H1 (cell line): ENCODE measurements around the gene SHC3. TPM values are rescaled to one million over a fixed set of nuclear protein-coding genes. Genes with fewer than 3 reads are reported as not detected.

Experiments used
- CTCF ChIA-PET: fragments of 300-600 bp; sonication (Branson Sonifier 250); formaldehyde crosslinking; loops from one replicate; lab custom pipeline; 2021; ENCODE audit not compliant: partially characterized antibody; lab: Charles Lee
- POLR2A ChIA-PET: fragments of 300-600 bp; sonication (Branson Sonifier 250); formaldehyde crosslinking; loops from one replicate; lab custom pipeline; 2021; ENCODE audit warnings: inconsistent platforms; ENCODE audit not compliant: partially characterized antibody; lab: Charles Lee
- DNase-seq, 2 experiments: peaks; one replicate each; pipeline versions ENCODE4 v3.0.0 to v3.0.0-alpha.2; 2010 to 2022; ENCODE audit warnings: low spot score in 2 of 2, low read depth in 1 of 2, mixed read lengths in 1 of 2
- FAIRE-seq: peaks from 2 replicates; lab custom pipeline; 2011; peaks lifted over from hg19 to GRCh38; lab: Jason Lieb, UNC
- H2AFZ ChIP-seq: 2 replicates; pipeline ENCODE4 v1.8.1; 2012; ENCODE audit warnings: low read length, inconsistent platforms
- H2AK5ac ChIP-seq: 2 replicates; pipeline ENCODE4 v1.6.1; 2013; ENCODE audit warnings: low read depth, low read length
- H2BK120ac ChIP-seq: replicated peaks from 2 replicates; pipeline ENCODE3; 2013; ENCODE audit warnings: low read depth, low read length, inconsistent platforms
- H2BK12ac ChIP-seq: 2 replicates; pipeline ENCODE4 v1.6.1; 2013; ENCODE audit warnings: low read depth, low read length
- H2BK15ac ChIP-seq: 2 replicates; pipeline ENCODE4 v1.6.1; 2013; ENCODE audit warnings: low read length
- H2BK20ac ChIP-seq: 2 replicates; pipeline ENCODE4 v1.6.1; 2013; ENCODE audit warnings: low read length
- H2BK5ac ChIP-seq: 2 replicates; pipeline ENCODE4 v1.6.1; 2013; ENCODE audit warnings: low read depth, low read length
- H3K14ac ChIP-seq: 2 replicates; pipeline ENCODE4 v1.6.1; 2013; ENCODE audit warnings: inconsistent platforms; ENCODE audit not compliant: insufficient read length
- H3K18ac ChIP-seq: 2 replicates; pipeline ENCODE4 v1.6.1; 2013; ENCODE audit warnings: low read length; ENCODE audit errors: extremely low read depth
- H3K23ac ChIP-seq: 2 replicates; pipeline ENCODE4 v1.6.1; 2013; ENCODE audit warnings: inconsistent platforms; ENCODE audit not compliant: insufficient read length
- H3K23me2 ChIP-seq: 2 replicates; pipeline ENCODE4 v1.6.1; 2013; ENCODE audit warnings: low read depth, low read length
- H3K27ac ChIP-seq: 2 replicates; pipeline ENCODE4 v1.6.1; 2011; ENCODE audit warnings: low read depth, low read length, inconsistent platforms
- H3K27me3 ChIP-seq, 4 experiments: replicated peaks in 1 of 4; 1 replicate in 1 of 4; 2 replicates in 3 of 4; pipeline versions ENCODE4 v1.6.1 to v1.8.1; 2011 to 2013; ENCODE audit warnings: low read length in 3 of 4, mild to moderate bottlenecking in 3 of 4, inconsistent platforms in 2 of 4, mixed read lengths in 2 of 4, moderate library complexity in 1 of 4; ENCODE audit not compliant: control insufficient read depth in 3 of 4, insufficient read depth in 3 of 4; ENCODE audit errors: extremely low read depth in 1 of 4
- H3K36me3 ChIP-seq, 4 experiments: 2 replicates each; pipeline versions ENCODE4 v1.6.1 to v1.8.1; 2011 to 2013; ENCODE audit warnings: mild to moderate bottlenecking in 4 of 4, low read length in 3 of 4, moderate library complexity in 2 of 4, control low read depth in 1 of 4, inconsistent platforms in 1 of 4; ENCODE audit not compliant: insufficient read depth in 4 of 4, control insufficient read depth in 2 of 4
- H3K4ac ChIP-seq: replicated peaks from 2 replicates; pipeline ENCODE3; 2013; ENCODE audit warnings: low read length, low read depth, mixed read lengths, inconsistent platforms; ENCODE audit not compliant: insufficient read length
- H3K4me1 ChIP-seq, 4 experiments: replicated peaks in 1 of 4; 1 replicate in 1 of 4; 2 replicates in 3 of 4; pipeline versions ENCODE4 v1.6.1 to v1.8.1; 2011 to 2013; ENCODE audit warnings: low read length in 3 of 4, inconsistent platforms in 2 of 4, mixed read lengths in 1 of 4; ENCODE audit not compliant: insufficient read depth in 4 of 4, control insufficient read depth in 3 of 4
- H3K4me2 ChIP-seq, 2 experiments: 2 replicates each; pipeline versions ENCODE4 v1.6.1 to v1.8.1; 2011 to 2013; ENCODE audit warnings: low read depth in 2 of 2, low read length in 2 of 2, control low read depth in 1 of 2, inconsistent platforms in 1 of 2, mild to moderate bottlenecking in 1 of 2; ENCODE audit not compliant: insufficient read depth in 1 of 2
- H3K4me3 ChIP-seq, 4 experiments: fragments of 200-600, 300-600 bp in 1 of 4; sonication (generic), shearing (Covaris generic), sonication (Bioruptor Twin) in 1 of 4; 2 replicates each; pipeline versions ENCODE4 v1.5.1 to v1.8.1; 2011 to 2016; ENCODE audit warnings: low read length in 4 of 4, low read depth in 3 of 4, control low read depth in 2 of 4, inconsistent platforms in 2 of 4, mild to moderate bottlenecking in 2 of 4, mixed read lengths in 1 of 4, moderate library complexity in 1 of 4; ENCODE audit not compliant: insufficient read depth in 2 of 4; ENCODE audit errors: extremely low read depth in 1 of 4
- H3K56ac ChIP-seq: replicated peaks from 2 replicates; pipeline ENCODE3; 2013; ENCODE audit warnings: low read depth, mild to moderate bottlenecking, mixed read lengths, low read length, inconsistent platforms; ENCODE audit not compliant: insufficient read length
- H3K79me1 ChIP-seq: 2 replicates; pipeline ENCODE4 v1.6.1; 2013; ENCODE audit warnings: low read depth, low read length, control low read depth
- H3K79me2 ChIP-seq, 2 experiments: 2 replicates each; pipeline versions ENCODE4 v1.6.1 to v1.8.1; 2012 to 2013; ENCODE audit warnings: low read length in 2 of 2, mild to moderate bottlenecking in 2 of 2, inconsistent platforms in 1 of 2; ENCODE audit not compliant: insufficient read depth in 2 of 2, control insufficient read depth in 1 of 2
- H3K9ac ChIP-seq, 4 experiments: replicated peaks in 1 of 4; 1 replicate in 1 of 4; 2 replicates in 3 of 4; pipeline versions ENCODE4 v1.6.1 to v1.8.1; 2011 to 2013; ENCODE audit warnings: low read depth in 3 of 4, low read length in 3 of 4, control low read depth in 2 of 4, mild to moderate bottlenecking in 2 of 4, moderate library complexity in 2 of 4, inconsistent platforms in 1 of 4; ENCODE audit errors: extremely low read depth in 1 of 4
- H3K9me3 ChIP-seq, 2 experiments: 2 replicates each; pipeline versions ENCODE4 v1.6.1 to v1.8.1; 2012 to 2013; ENCODE audit warnings: mild to moderate bottlenecking in 2 of 2, moderate library complexity in 2 of 2, control low read depth in 1 of 2, inconsistent platforms in 1 of 2, low read depth in 1 of 2, low read length in 1 of 2, mixed read lengths in 1 of 2; ENCODE audit not compliant: insufficient read depth in 2 of 2
- H4K20me1 ChIP-seq, 2 experiments: replicated peaks in 1 of 2; 2 replicates each; pipeline versions ENCODE3 to v1.8.1; 2011 to 2013; ENCODE audit warnings: inconsistent platforms in 2 of 2, low read length in 2 of 2, mild to moderate bottlenecking in 1 of 2; ENCODE audit not compliant: insufficient read depth in 2 of 2, control insufficient read depth in 1 of 2
- H4K5ac ChIP-seq: 2 replicates; pipeline ENCODE4 v1.6.1; 2013; ENCODE audit warnings: low read length, low read depth, mixed read lengths, inconsistent platforms; ENCODE audit not compliant: insufficient read length
- H4K8ac ChIP-seq: 2 replicates; pipeline ENCODE4 v1.8.0; 2013; ENCODE audit warnings: mild to moderate bottlenecking, moderate library complexity, low read length, inconsistent platforms; ENCODE audit not compliant: insufficient read depth; ENCODE audit errors: extremely low read depth
- H4K91ac ChIP-seq: replicated peaks from 2 replicates; pipeline ENCODE3; 2013; ENCODE audit warnings: low read length, mixed read lengths, inconsistent platforms; ENCODE audit not compliant: insufficient read length
- MAFK ChIP-seq: IDR thresholded peaks from 2 replicates; pipeline ENCODE4 v1.6.1; 2012; ENCODE audit warnings: low read depth, mild to moderate bottlenecking, improper control_type of control experiment, low read length
- NANOG ChIP-seq: IDR thresholded peaks from 2 replicates; pipeline ENCODE4 v1.6.1; 2011; ENCODE audit warnings: low read length, low read depth, mild to moderate bottlenecking, inconsistent platforms; ENCODE audit not compliant: insufficient read depth, poor library complexity, severe bottlenecking
- WGBS, 2 experiments: shearing (Covaris generic) in 1 of 2; methylation state at CpG; one replicate each; pipeline versions ENCODE4 v1.1.6 to v1.1.7; 2013 to 2015; ENCODE audit warnings: low lambda C conversion rate in 2 of 2, mixed read lengths in 2 of 2, inconsistent platforms in 1 of 2, low coverage in 1 of 2, missing lambda C conversion rate in 1 of 2; ENCODE audit not compliant: insufficient replicate concordance in 2 of 2, insufficient coverage in 1 of 2, insufficient read length in 1 of 2; ENCODE audit errors: extremely low coverage in 1 of 2, missing lambda C conversion rate in 1 of 2; 5-methylcytosine and 5-hydroxymethylcytosine counted together
- polyA plus RNA-seq, 7 experiments: library from polyadenylated mRNA; depleted of rRNA in 3 of 7; stranded (reverse) in 5 of 7; unstranded in 2 of 7; fragments of >200 nt in 5 of 7; fragments of 200-250 nt in 2 of 7; gene quantifications; 1 replicate in 5 of 7; 2 replicates in 1 of 7; 4 replicates in 1 of 7; pipeline versions ENCODE4 v1.2.1 to v1.2.3, GENCODE V29; 2011 to 2013; ENCODE audit warnings: missing spikeins in 2 of 7, mixed read lengths in 2 of 7
- total RNA-seq: library from RNA; stranded (reverse); fragmentation: NEBNext Ultra II Directional; extraction: Animal tissue kit (Norgen Biotek cat#: 25700); gene quantifications from 2 replicates; pipeline ENCODE4 v1.2.1, GENCODE V29; 2021

The SHC3 gene
- total and polyA plus RNA-seq, 2 of the 8 experiments (the other 6 are each of a cell fraction or from before 2014, with no cell fraction given), result 1.4 to 7.1 TPM

DNA sequence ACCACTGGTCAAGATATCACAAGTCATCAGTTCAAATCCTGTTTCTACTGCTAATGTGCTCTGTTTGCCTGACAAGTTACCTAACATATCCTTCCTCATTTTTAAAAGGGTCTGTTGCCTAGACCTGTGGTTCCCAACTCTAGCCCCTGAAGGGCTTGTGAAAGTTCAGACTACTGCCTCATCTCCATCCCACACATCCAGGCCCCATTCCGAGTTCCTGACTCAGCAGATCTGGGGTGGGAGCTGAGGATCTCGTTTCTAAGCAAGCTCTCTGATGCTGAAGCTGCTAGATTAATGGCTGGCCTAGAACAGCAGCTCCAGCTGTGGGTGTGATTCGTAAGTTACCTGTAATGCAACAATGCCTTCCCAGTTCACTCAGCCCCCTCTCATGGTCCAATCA lies 154.9 kb downstream of the SHC3 start:
- Histone ChIP-seq H3K79me1 (no peaks in the 10 kb centered on the region), H2AFZ (no peak overlapping the region), H4K91ac (no peak overlapping the region), H3K9me3 (no peaks in the 10 kb centered on the region), H3K4ac (no peak overlapping the region), H3K79me2 (no peaks in the 10 kb centered on the region), H4K20me1 (no peaks in the 10 kb centered on the region), H2BK12ac (no peak overlapping the region), H2BK15ac (no peak overlapping the region), H3K36me3 (no peaks in the 10 kb centered on the region), H3K27me3 (no peaks in the 10 kb centered on the region), H3K4me3 (no peak overlapping the region), H3K18ac (no peak overlapping the region), H3K14ac (no peak overlapping the region), H2AK5ac (no peak overlapping the region), H3K4me2 (no peak overlapping the region), H3K23me2 (no peaks in the 10 kb centered on the region), H2BK5ac (no peak overlapping the region), H4K5ac (no peak overlapping the region), H3K4me1 (peaks cover 0 to 7% (median 1%) of the 10 kb centered on the region in 4 experiments; a peak in 3 of 7 replicates), H4K8ac (no peak overlapping the region), H3K27ac (no peak overlapping the region), H2BK20ac (no peak overlapping the region), H2BK120ac (no peak overlapping the region), H3K23ac (no peak overlapping the region), H3K9ac (no peak overlapping the region), H3K56ac (no peak overlapping the region)
- 86% methylated on average over 3 of the region's 3 CpGs; no CpG with 5 or more reads in 1 of the 2 experiments for whole genome bisulfite sequencing, 2 experiments
- no peak for DNase-seq
- POLR2A ChIA-PET, result interaction anchor here (1.0 kb wide), 1 partner anchor 23 kb away, joined by 3 read pairs; no protein-coding TSS in a partner anchor
- no peak for FAIRE-seq
- TF ChIP-seq NANOG, result no peak
- peak; percentile 94 for TF ChIP-seq MAFK
- CTCF ChIA-PET, result no interaction called here
